ENCODE measurements around the gene CHST8.

DNA sequence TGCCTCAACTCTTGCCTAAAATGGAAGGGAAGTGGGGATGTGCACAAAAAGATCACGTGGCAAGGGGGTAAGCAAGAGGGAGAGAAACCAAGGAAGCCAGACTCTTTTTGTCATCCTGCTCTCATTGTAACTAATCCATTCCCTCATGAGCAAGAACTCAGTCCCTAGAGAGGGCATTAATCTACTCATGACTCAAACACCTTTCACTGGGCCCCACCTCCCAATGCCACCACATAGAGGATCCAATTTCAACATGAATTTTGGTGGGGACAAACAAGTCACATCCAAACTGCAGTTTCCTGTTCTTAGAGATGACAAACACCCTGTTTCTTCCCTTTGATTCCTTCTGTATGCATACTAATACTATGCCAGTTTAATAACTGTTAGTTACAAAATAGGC is 11.2 kb upstream of the CHST8 start:
- TF ChIP-seq, protein P1, sequence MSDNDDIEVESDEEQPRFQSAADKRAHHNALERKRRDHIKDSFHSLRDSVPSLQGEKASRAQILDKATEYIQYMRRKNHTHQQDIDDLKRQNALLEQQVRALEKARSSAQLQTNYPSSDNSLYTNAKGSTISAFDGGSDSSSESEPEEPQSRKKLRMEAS (IDR thresholded peaks at IDR 0.05) = no peak
- TF ChIP-seq NFIC (IDR thresholded peaks at IDR 0.05) = no peak
- TF ChIP-seq TAF1 (IDR thresholded peaks at IDR 0.05; ENCODE audit: low read depth) = no peak
- TF ChIP-seq RAD21 (IDR thresholded peaks at IDR 0.05; ENCODE audit: low read depth) = no peak
- no peak for TF ChIP-seq CREB1 (IDR thresholded peaks at IDR 0.05; ENCODE audit: low read depth)
- TF ChIP-seq EGR1 (IDR thresholded peaks at IDR 0.05) = no peak
- TF ChIP-seq YY1 (IDR thresholded peaks at IDR 0.05; ENCODE audit: low read depth) = no peak
- TF ChIP-seq FOXM1 (IDR thresholded peaks at IDR 0.05; ENCODE audit: borderline replicate concordance, low read depth) = no peak
- TF ChIP-seq, protein P2, sequence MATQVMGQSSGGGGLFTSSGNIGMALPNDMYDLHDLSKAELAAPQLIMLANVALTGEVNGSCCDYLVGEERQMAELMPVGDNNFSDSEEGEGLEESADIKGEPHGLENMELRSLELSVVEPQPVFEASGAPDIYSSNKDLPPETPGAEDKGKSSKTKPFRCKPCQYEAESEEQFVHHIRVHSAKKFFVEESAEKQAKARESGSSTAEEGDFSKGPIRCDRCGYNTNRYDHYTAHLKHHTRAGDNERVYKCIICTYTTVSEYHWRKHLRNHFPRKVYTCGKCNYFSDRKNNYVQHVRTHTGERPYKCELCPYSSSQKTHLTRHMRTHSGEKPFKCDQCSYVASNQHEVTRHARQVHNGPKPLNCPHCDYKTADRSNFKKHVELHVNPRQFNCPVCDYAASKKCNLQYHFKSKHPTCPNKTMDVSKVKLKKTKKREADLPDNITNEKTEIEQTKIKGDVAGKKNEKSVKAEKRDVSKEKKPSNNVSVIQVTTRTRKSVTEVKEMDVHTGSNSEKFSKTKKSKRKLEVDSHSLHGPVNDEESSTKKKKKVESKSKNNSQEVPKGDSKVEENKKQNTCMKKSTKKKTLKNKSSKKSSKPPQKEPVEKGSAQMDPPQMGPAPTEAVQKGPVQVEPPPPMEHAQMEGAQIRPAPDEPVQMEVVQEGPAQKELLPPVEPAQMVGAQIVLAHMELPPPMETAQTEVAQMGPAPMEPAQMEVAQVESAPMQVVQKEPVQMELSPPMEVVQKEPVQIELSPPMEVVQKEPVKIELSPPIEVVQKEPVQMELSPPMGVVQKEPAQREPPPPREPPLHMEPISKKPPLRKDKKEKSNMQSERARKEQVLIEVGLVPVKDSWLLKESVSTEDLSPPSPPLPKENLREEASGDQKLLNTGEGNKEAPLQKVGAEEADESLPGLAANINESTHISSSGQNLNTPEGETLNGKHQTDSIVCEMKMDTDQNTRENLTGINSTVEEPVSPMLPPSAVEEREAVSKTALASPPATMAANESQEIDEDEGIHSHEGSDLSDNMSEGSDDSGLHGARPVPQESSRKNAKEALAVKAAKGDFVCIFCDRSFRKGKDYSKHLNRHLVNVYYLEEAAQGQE (IDR thresholded peaks at IDR 0.05; ENCODE audit: low read depth) = no peak
- no peak for TF ChIP-seq CEBPB (IDR thresholded peaks at IDR 0.05)
